ENCODE measurements around the gene PEX14. TPM values are rescaled to one million over a fixed set of nuclear protein-coding genes. Genes with fewer than 3 reads are reported as not detected.

The PEX14 gene
- total and polyA plus RNA-seq, 5 donors, result 17.5 to 24.6 (median 20.8) TPM

DNA sequence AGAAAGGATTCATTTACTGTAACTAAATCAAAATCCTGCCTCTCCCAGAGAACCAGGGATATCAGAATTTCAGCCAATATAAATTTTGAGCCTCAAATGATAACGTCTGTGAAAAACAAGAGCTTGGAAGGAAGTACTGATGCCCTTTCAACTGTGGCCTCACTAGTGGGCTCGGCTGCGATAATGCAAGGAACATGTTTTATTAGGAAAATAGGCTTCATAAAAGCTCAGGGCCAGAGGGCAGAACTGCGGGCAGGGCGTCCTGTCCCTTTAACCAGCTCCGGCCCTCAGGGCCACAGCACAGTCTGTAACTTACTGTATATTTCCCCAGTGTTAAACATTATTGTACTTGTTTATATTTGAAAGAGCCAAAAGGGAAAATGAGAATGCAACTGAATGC lies 122.0 kb downstream of the PEX14 start:
- intact Hi-C loops (cut with DNase I), result no loop called here
- no peaks in the 10 kb centered on the region for H3K27me3 ChIP-seq (ENCODE audit: control insufficient read depth, insufficient read depth)
- ATAC-seq, result peak; percentile 30 to 73
- H3K4me3 ChIP-seq (ENCODE audit: low read length), result no peak overlapping the region
- peaks cover 11% of the 10 kb centered on the region for H3K4me1 ChIP-seq (ENCODE audit: control insufficient read depth, insufficient read depth, low read length)
- WGBS, result 55% methylated on average over 6 of the region's 6 CpGs
- DNase-seq, result no peak
- H3K9me3 ChIP-seq (ENCODE audit: control insufficient read depth, low read length), result no peaks in the 10 kb centered on the region
- no peak overlapping the region for H3K27ac ChIP-seq (ENCODE audit: low read length)

DNA sequence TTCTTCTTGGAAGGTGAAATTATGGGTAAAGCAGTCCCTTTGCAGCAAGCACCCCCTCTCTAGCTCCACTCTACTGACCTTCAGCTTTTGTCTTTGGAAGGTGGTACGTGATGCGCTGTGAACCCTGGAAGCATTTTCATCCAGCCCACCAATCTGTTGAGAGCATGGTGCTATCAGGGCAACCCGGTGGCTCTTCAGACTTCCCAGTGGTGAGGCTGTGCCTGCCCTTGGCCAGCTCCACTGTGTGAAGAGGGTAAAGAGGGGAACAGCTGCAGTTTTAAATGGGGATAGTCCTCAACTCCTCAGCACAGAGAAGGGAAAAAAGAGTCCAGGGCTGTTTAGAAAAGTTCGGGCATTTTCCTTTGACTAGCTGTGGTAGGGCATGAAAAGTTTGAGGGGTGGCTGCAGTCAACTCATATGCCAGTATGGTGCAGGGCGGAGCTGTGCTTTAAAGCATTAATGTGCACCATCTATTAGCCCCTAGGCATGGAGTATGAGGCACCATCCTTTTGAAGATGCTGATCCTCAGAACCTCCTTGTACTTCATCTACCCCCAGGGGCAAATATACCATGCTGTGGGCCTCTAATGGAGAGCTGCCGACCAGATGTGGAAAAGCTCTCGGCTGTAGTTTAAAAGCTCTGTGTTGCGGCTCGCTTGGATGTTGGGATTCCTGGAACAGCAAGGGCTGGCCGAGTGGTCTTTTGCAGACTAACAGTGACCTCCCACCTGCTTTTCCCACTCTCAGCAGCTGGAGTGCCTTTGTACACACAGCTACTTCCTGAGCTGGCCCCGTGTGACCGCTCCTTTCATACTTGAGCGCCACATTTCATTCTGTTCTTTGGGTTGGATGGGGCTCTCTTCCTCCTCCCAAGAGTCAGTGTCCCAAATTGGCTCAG lies 123.0 kb downstream of the PEX14 start:
- WGBS, result 85% methylated on average over 13 of the region's 13 CpGs
- peaks cover 11% of the 10 kb centered on the region for H3K4me1 ChIP-seq (ENCODE audit: control insufficient read depth, insufficient read depth, low read length)
- no peak overlapping the region for H3K27ac ChIP-seq (ENCODE audit: low read length)

DNA sequence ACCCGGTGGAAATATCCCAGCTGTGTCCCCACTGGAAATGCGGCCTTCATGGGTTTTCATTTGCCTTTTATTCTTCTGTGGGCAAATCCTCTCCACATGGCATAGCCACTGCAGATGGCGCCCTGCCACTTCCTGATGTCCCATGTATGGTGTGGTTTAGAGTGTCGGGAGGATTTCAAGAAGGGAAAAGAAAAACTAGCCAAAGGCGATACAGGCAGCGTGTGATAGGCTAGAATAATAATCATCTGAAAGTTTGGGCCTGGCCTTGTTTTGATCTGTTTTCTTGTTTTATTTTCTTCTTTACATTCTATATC lies 123.6 kb downstream of the PEX14 start:
- Histone ChIP-seq H3K9me3 (ENCODE audit: control insufficient read depth, low read length) (no peaks in the 10 kb centered on the region), H3K4me1 (ENCODE audit: control insufficient read depth, insufficient read depth, low read length) (peaks cover 11% of the 10 kb centered on the region), H3K27me3 (ENCODE audit: control insufficient read depth, insufficient read depth) (no peaks in the 10 kb centered on the region), H3K27ac (ENCODE audit: low read length) (no peak overlapping the region), H3K4me3 (ENCODE audit: low read length) (no peak overlapping the region)
- WGBS, result 81% methylated on average over 6 of the region's 6 CpGs
- ATAC-seq (no peak), DNase-seq (no peak)
- intact Hi-C loops (cut with DNase I), result no loop called here

More for the DNA sequence above, 123.0 kb downstream of the PEX14 start:
- Histone ChIP-seq H3K4me3 (ENCODE audit: low read length) (no peak overlapping the region), H3K9me3 (ENCODE audit: control insufficient read depth, low read length) (no peaks in the 10 kb centered on the region), H3K27me3 (ENCODE audit: control insufficient read depth, insufficient read depth) (no peaks in the 10 kb centered on the region)
- ATAC-seq (peak; percentile 47 to 53), DNase-seq (no peak)
- intact Hi-C loops (cut with DNase I), result no loop called here

DNA sequence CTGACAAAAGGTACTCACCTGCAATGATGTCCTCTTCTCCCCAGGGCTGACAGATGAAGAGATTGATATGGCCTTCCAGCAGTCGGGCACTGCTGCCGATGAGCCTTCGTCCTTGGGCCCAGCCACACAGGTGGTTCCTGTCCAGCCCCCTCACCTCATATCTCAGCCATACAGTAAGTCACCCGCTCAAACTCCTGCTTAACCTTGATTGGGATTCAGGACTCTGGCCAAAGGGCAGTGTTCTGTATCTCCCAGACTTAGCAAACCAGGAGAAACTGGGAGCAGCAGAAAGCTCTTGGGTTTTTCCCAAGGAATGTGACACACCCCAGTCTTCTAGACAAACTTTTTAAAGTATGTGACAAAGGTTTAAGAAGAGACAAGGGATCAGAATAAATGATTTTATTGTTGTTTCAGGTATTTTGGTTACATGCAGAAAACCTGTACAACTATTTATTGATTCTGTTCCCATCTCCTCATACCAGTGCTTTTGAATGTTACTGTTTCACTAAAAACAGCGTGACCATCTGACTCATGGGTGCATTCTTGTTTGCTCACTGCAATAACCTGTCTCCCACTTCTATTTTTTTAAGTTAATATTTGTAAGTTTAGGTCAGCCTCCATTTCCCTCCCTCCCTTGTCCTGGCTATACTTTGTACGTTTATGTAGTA lies 124.6 kb downstream of the PEX14 start:
- intact Hi-C loops (cut with DNase I), result no loop called here
- H3K4me1 ChIP-seq (ENCODE audit: control insufficient read depth, insufficient read depth, low read length), result peaks cover 11% of the 10 kb centered on the region
- H3K27me3 ChIP-seq (ENCODE audit: control insufficient read depth, insufficient read depth), result no peaks in the 10 kb centered on the region
- H3K4me3 ChIP-seq (ENCODE audit: low read length), result no peak overlapping the region
- 91% methylated on average over 6 of the region's 6 CpGs for WGBS
- H3K27ac ChIP-seq (ENCODE audit: low read length), result no peak overlapping the region
- no peaks in the 10 kb centered on the region for H3K9me3 ChIP-seq (ENCODE audit: control insufficient read depth, low read length)
- ATAC-seq (no peak), DNase-seq (no peak)

DNA sequence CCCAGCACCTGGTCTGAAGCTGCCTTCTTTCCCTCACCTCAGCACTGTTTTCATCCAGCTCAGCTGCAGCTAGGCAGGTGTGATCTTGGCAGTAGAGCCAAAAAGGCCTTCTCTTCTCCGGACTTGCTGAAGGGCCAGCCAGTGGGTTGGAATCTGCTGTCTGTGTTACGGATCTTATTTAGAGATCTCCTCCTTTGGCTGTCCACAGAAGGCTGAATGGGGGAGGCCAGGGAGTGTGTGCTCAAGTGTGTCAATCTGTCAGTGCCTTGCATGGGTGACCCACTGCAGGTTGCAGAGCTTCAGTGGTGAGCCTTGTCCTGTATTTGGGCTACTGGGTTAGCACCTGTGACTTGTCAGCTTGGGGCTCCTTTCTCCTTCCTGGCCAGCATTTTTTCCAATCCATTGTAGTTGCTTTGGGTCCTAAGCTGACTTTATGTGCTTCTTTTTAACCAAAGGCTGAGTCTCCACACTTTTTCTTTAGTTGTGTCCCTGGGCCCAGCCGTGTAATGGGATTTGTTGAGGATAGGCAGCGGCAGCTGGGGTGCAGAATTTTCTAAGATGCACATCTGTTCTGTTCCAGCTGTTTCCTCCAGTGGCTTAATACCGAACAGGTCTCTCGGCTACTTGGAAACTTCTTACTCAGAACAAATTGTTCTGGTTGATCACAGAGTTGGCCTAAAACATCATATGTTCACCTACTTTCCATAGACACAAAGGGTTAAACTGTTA lies 126.8 kb downstream of the PEX14 start:
- no peak for ATAC-seq
- no peak overlapping the region for H3K4me3 ChIP-seq (ENCODE audit: low read length)
- no peaks in the 10 kb centered on the region for H3K27me3 ChIP-seq (ENCODE audit: control insufficient read depth, insufficient read depth)
- H3K4me1 ChIP-seq (ENCODE audit: control insufficient read depth, insufficient read depth, low read length), result peaks cover 9% of the 10 kb centered on the region
- no peaks in the 10 kb centered on the region for H3K9me3 ChIP-seq (ENCODE audit: control insufficient read depth, low read length)
- no peak for DNase-seq
- intact Hi-C loops (cut with DNase I), result no loop called here
- no peak overlapping the region for H3K27ac ChIP-seq (ENCODE audit: low read length)
- 90% methylated on average over 6 of the region's 6 CpGs for WGBS

DNA sequence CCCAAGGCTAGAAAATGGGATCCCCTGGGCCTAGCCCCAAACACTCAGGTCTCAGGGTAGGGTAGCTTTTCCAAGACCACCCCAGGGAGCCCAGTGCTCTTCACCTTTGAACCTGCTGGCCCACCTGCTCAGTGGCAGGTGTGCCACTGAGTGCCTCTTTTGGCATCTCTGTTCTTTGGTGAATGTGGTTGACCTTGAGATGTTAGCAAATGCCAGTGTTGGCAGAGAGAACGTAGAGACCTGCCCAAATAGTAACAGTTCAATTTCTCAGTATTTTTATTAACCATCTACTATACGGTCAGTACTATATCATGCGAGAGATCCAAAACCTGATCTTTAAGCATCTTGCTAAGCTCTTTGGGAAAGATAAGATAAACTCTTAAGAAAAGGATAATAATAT lies 128.2 kb downstream of the PEX14 start:
- 87% methylated on average over 3 of the region's 3 CpGs for WGBS

DNA sequence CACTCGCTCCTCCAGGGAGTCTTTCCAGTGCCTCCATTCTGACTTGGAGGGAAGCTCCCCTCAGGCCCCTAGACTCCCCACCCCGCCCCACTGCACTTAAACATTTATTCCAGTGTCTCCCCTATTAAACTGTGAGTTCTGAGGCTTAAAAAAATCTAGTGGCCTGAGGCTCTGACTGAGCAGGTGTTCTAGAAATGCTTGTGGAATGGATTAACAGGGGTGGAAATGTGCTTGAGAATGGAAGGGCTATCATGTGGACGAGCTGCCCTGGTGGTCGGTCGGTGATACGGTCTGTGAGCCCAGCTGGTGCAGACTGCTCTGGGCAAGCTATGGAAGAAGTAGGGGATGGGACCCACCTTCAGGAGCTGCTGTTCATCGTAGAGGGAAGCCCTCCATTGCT lies 130.2 kb downstream of the PEX14 start:
- no peak for ATAC-seq
- no peak for DNase-seq
- intact Hi-C loops (cut with DNase I), result no loop called here
- H3K4me1 ChIP-seq (ENCODE audit: control insufficient read depth, insufficient read depth, low read length), result no peaks in the 10 kb centered on the region
- H3K4me3 ChIP-seq (ENCODE audit: low read length), result no peak overlapping the region
- no peaks in the 10 kb centered on the region for H3K27me3 ChIP-seq (ENCODE audit: control insufficient read depth, insufficient read depth)
- H3K27ac ChIP-seq (ENCODE audit: low read length), result no peak overlapping the region
- H3K9me3 ChIP-seq (ENCODE audit: control insufficient read depth, low read length), result no peaks in the 10 kb centered on the region
- 97% methylated on average over 7 of the region's 7 CpGs for WGBS

More for the DNA sequence above, 128.2 kb downstream of the PEX14 start:
- H3K27me3 ChIP-seq (ENCODE audit: control insufficient read depth, insufficient read depth), result no peaks in the 10 kb centered on the region
- H3K4me3 ChIP-seq (ENCODE audit: low read length), result no peak overlapping the region
- H3K27ac ChIP-seq (ENCODE audit: low read length), result no peak overlapping the region
- peaks cover 2% of the 10 kb centered on the region for H3K4me1 ChIP-seq (ENCODE audit: control insufficient read depth, insufficient read depth, low read length)
- no peak for DNase-seq
- intact Hi-C loops (cut with DNase I), result no loop called here
- H3K9me3 ChIP-seq (ENCODE audit: control insufficient read depth, low read length), result no peaks in the 10 kb centered on the region
- ATAC-seq, result no peak

DNA sequence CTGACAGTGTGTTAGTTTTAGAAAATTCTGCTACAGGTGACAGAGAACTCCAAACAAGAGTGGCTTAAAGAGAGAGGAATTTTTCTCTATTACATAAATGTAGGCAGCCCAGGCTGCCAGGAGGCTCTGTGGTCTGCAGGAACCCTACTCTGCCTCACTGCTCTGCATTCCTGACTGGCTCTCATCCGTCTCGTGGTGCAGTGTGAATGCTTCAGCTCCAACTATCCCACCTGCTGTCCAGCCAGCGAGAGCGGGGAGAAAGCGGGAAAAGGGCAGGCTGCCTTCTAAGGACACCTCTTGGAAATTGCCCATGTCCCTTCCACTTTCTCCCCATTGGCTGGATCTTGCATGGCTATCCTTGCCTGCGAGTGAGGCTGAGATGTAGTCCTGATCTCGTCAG lies 131.3 kb downstream of the PEX14 start:
- DNase-seq, result no peak
- 87% methylated on average over 7 of the region's 7 CpGs for WGBS
- no peak overlapping the region for H3K27ac ChIP-seq (ENCODE audit: low read length)
- H3K4me3 ChIP-seq (ENCODE audit: low read length), result no peak overlapping the region
- no peak for ATAC-seq
- no peaks in the 10 kb centered on the region for H3K4me1 ChIP-seq (ENCODE audit: control insufficient read depth, insufficient read depth, low read length)
- intact Hi-C loops (cut with DNase I), result no loop called here
- H3K27me3 ChIP-seq (ENCODE audit: control insufficient read depth, insufficient read depth), result no peaks in the 10 kb centered on the region
- H3K9me3 ChIP-seq (ENCODE audit: control insufficient read depth, low read length), result no peaks in the 10 kb centered on the region

DNA sequence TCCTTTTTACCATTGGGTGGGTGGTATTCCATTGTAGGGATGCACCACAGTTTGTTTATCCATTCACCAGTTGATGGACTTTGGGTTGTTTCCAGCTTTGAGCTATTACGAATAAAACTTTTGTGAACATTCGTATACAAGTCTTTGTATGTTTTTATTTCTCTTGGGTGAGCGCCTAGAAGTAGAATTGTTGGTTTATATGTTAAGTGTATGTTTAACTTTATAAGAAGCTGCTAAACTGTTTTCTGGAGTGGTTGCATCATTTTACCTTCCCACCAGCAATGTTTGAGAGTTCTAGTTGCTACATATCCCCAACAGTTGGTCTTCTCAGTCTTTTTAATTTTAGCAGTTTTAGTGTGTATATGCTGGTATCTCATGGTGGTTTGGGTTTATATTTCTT lies 132.5 kb downstream of the PEX14 start:
- DNase-seq (no peak), ATAC-seq (no peak)
- no peak overlapping the region for H3K27ac ChIP-seq (ENCODE audit: low read length)
- 89% methylated on average over 3 of the region's 3 CpGs for WGBS
- H3K4me3 ChIP-seq (ENCODE audit: low read length), result no peak overlapping the region
- no peaks in the 10 kb centered on the region for H3K27me3 ChIP-seq (ENCODE audit: control insufficient read depth, insufficient read depth)
- H3K4me1 ChIP-seq (ENCODE audit: control insufficient read depth, insufficient read depth, low read length), result no peaks in the 10 kb centered on the region
- intact Hi-C loops (cut with DNase I), result no loop called here
- H3K9me3 ChIP-seq (ENCODE audit: control insufficient read depth, low read length), result no peaks in the 10 kb centered on the region

DNA sequence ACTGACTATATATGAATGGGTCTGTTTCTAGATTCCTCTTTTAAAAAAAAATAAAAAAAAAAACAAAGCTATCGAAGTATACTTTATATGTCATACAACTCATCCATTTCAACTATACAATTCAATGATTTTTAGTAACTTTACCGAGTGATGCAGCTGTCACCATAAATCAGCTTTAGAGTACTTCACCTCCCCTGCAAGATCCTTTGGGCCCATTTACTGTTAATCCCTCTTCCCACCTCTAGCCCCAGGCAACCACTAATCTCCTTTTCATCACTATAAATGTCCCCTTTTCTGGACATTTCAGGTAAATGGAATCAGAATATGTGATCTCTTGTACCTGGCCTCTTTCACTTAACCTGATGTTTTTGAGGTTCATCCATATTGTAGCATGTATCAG lies 133.9 kb downstream of the PEX14 start:
- no peak overlapping the region for H3K4me3 ChIP-seq (ENCODE audit: low read length)
- 93% methylated on average over 2 of the region's 2 CpGs for WGBS
- DNase-seq (no peak), ATAC-seq (no peak)
- intact Hi-C loops (cut with DNase I), result no loop called here
- no peaks in the 10 kb centered on the region for H3K4me1 ChIP-seq (ENCODE audit: control insufficient read depth, insufficient read depth, low read length)
- H3K27me3 ChIP-seq (ENCODE audit: control insufficient read depth, insufficient read depth), result no peaks in the 10 kb centered on the region
- H3K27ac ChIP-seq (ENCODE audit: low read length), result no peak overlapping the region
- no peaks in the 10 kb centered on the region for H3K9me3 ChIP-seq (ENCODE audit: control insufficient read depth, low read length)
